ENCODE results near the gene ANKMY2.

GRCh38 chr7:16685535-16685934 lies 40.0 kb upstream of the ANKMY2 start:
- TF ChIP-seq POLR2AphosphoS5 (IDR thresholded peaks at IDR 0.05; ENCODE audit: borderline replicate concordance, low read depth, low read length), result no peak
- no peak for TF ChIP-seq EZH2 (IDR thresholded peaks at IDR 0.05)
- TF ChIP-seq FOXP2 (optimal IDR thresholded peaks at IDR 0.05; ENCODE audit: control extremely low read depth, extremely low read length, insufficient read depth), result no peak
